HG03460 (cell line): ENCODE results near the gene NKAIN2.

Experiments used
- ATAC-seq: cut with Tn5 transposase; IDR thresholded peaks from one replicate; pipeline ENCODE4 v1.9.1; 2021; ENCODE audit not compliant: unreplicated experiment

The NKAIN2 gene

DNA sequence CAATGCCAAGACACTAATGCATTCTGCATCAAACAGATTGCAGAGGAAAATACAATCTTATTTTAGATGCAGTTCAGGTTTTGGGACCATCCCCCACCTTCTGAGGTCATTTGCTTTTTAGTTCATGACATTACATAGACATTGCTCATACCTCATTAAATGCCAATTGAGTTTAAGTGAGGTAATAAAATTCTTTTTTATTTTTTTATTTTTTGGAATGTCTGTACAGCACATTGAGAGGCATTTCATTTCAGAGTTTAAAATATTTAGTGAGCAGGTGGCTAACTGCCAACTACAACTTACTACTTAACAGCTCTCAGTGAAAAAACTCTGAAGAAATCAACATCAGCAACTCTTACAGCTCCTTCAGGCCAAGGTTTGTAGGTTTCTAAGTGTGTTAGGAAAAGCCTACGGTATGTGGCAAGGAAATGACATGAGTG lies 676.3 kb downstream of the NKAIN2 start:
- ATAC-seq = no peak

DNA sequence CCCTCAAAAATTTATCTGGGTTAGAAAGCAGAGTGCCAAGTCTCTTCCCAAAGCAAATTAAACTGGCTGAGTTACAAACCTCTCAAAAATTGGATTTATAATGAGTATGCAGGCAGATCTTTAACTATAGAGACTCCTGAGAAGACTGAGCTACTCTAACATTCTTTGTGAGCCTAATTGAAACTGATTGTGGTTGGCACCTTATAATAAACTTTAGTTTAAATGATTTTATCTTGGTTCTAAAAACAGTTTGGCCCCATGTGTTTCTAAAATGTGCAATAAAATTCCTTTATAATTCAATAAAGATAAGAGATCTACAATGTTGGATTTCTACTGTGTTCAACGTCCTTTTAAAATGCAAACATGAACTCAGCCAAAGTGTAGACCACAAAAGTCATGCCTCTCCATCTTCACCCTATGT lies 678.4 kb downstream of the NKAIN2 start:
- no peak for ATAC-seq

DNA sequence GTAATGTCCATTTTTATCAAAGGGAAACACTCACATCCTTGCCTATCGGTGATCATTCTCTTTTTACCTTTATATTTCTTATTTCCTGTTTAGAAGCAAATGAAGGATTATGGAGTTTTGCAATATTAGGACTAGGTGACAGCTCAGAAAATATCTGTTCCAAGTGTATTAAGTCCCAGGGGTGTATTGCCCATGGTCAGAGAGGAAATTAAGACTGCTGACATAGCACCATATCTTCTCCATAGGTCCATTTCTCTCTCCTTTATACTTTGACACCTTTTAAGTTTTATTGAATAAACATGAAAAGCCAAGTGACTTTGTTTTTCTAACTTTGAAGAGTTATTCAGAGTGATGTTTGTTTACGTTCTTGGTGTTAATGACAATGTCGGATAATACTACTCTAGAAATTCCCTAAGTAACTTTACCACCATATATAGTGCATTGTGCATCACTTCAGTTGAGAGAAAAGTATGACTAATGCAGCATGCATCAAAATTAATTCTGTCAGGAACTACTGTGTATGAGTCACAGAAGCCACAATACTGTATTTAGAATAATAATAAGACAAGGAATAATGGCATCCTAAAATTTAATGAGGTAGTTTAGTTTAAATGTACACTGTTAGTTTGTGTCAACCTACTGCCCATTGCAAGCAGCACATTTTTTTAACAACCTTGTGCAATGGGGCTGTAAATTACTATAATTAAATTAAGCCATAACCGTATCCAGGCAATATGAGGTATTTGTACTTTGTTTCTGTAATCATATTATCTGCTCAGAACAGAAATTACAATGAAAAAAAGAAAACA lies 684.2 kb downstream of the NKAIN2 start:
- no peak for ATAC-seq

DNA sequence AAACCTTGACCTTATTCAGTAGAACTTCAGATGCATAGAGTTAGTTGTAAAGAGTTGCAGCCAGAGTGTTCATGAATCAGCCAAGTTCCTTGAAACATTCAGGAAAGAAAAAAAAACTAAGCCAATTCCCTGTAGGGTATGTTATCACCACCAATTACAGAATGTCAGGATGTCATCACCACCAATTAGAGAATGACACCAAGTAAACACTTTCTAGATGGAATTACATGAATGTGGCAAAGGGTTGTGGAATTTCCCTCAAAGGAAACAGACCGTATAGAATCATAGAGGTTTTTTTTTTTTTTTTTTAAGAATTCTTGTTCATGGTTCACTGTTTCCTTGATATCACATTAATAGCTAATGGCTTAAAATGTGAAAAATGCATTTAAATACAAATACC lies 686.5 kb downstream of the NKAIN2 start:
- ATAC-seq = no peak

DNA sequence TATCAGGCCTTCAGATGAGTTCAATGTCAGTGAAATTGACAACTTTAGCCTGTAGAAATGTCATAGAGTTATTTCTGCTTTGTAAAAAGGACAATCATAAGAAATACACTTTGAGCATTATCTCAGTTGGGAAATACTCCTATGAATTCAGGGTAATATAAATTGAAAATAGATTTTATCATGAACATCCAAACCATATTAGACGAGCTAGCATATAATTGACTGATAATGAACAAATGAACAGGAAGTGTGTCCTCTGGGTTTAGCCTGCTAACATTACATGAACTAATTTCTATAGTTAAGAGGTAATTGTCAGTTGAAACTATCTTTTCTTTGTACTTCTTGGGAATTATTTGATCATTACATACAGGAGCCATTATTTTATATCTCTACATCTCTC lies 689.6 kb downstream of the NKAIN2 start:
- no peak for ATAC-seq

DNA sequence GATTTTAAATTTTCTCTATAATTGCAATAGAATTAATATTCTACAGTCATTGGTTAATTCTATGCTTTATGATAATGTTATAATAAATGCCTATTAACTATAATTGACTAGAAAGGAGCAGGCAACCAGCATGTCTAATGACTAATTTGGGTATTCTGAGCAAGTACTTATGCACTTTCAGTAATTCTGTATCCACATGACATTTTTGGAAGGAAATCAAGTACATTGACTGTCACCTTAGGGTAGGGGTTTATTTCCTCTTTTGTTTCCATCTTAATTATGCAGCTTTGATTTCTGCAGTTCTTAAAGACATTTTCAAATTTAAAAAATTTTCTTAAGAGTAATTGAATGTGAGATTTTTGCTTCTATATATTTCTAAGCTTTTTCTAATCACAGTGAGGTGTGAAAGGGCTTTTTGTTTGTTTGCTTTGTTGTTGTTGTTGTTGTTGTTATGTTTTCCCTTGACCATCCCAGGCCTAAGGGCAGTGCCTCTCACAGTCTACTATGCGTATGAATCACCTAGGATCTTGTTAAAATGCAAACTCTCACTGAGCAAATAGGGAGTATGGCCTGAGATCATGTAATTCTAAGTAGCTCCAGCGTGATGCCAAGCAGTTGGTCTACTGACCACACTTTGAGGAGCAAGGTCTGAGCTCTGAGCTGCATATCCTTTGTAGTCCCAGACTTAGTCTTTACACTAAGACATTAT lies 691.4 kb downstream of the NKAIN2 start:
- ATAC-seq = no peak

DNA sequence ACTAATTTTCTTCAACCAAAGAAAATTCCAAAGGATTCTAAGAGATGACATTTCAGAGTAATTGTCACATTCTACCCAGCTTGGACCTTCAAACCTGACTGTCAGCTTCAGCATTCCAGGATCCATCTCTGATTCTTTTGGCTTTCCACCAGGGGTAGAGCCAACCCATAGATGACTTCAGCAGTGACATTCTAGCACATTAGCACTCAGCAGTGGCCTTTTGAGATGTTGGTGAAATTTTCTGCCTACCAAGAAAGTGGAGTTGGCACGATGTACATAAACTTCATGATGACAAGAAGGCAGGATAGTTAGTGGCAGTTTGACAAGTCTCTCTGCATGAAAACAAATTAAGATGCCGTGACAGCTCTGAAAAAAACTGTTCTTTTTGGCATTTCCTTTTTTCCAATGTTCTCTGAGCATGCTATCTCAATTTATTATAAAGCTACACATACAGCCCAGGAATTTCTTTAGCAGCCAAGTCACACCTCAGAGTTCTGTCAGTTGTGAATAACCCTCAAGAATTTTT lies 692.1 kb downstream of the NKAIN2 start:
- no peak for ATAC-seq

DNA sequence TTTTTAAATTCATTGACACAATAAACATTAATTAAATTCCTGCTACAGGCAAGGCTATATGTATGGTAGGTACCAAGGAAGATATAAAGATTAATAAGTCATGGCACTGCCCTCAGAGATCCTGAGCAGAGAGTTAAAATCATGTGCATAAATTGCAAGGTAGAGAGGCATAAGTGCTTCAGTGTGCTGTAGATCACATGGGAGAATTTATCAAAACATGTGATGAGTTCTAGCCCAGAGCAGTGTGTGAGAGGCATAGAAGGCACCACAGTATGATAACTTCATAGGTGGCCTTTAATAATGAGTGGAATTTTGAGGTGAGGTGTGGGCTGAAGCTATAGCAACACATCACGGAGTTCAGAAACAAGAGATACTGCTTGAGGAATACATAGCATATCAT lies 692.7 kb downstream of the NKAIN2 start:
- no peak for ATAC-seq

DNA sequence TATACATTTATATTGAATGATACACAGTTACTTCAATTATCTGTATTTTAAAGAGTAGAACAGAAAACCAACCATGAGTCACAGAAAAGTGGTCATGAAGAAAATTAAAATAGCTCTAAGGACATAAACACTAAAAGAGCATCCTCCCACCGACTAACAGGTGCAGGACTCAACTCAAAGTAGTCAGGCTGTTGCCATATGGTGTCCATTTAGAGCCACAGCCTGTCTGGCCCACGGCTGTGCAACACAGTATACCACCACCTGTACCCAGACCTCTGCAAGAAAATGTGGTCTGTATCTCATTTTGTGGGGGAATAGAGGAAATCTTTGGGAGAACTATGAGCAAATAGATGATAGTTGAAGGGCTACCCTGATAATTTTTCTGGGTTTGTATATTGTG lies 708.8 kb downstream of the NKAIN2 start:
- ATAC-seq = no peak

DNA sequence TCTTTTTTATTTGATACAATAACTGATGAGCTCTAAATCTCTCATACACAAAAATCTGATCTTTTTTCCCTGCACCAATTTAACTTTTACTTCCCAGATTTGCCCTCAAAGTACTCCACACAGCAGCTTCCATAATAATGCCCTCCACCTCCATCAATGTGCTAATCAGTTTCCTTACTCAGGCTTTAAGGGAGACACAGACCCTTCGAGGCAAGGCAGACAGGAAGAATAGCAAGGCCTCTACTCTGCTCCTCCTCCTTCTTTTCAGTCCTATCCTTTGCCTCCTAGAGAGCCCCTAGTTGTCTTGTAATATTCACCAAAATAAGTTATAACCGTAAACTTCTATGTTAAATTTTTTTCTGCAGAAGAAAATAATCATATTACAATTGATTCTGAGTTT lies 713.7 kb downstream of the NKAIN2 start:
- no peak for ATAC-seq

DNA sequence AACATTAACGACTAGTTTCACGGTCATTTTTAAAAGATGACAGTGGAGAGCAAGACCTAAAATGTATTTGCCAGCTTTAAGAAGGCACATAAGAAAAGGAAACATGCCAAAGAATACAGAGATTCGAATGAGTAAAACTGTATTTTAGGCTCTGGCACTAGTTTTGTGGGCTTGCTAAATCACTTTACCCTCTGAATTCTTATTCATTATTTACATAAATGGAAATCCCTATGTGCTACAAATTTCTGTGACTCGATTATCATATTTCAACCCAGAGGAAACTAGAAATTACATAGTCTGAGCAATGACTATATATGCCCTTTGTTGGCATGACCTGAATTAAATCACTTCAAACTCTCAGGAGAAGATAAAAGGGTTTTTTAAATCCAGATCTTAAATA lies 716.8 kb downstream of the NKAIN2 start:
- no peak for ATAC-seq

DNA sequence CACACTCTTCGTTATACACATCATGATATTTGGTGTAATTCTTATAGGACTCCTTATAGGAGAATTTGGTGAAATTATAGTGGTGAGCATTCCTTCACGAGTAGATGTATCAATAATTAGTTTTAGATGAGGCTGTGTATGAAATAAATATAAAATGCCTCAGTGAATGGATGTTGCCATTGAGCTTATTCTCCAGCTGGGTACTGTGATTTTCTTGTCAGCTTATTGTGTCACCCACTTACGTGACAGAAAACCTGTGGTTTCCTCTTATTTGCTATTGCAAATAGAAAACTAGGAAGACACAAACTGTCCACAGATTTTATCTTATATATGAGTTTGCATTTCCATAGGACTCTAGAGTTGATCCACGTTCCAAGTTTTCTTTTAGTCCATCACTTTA lies 718.7 kb downstream of the NKAIN2 start:
- ATAC-seq = no peak

DNA sequence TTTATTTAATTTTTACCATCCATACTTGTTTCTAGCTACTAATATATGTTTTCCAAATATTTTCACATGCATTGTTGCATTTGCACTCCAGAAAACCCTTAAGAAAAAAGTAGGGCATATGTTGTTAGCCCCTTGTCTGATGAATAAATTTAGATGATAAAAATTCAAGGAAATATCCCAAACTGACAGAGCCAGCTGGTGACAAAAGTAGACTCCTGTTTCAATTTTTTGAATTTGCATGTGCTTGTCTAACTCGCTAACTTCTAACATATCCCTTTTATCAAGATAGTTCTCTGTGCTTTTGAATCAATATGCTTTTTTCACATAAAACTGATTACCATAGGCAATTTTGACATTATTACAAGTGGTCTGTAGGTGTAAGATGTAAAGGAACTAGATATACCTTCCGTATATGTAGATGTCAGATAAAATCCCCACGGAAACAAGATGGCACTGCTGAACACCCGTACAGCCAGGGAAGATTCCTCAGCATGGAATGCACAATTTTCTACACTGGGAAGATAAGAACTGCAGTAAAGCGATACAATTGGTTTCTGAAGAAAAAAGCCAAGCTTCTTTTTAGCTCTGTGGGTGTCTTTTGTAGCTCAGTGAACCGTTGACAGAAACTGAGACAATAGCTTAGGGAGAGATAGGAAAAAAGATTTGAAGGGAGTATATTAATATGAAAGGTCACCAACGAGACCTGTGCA lies 721.0 kb downstream of the NKAIN2 start:
- no peak for ATAC-seq

DNA sequence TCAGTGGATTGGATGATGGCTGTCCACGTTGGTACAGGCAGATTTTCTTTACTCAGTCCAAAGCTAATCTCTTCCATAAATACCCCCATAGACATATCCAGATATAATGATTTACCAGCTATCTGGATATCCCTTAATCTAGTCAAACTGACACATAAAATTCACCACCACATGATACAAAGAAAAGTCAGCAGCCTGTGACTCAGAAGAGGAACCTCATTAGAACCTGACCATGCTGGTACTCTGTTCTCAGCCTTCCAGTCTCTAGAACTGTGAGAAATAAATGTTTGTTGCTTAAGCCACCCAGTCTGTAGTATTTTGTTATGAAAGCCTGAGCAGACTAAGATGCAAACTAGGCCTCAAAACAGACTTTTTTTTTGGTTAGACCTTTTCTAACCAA lies 727.3 kb downstream of the NKAIN2 start:
- ATAC-seq = no peak

DNA sequence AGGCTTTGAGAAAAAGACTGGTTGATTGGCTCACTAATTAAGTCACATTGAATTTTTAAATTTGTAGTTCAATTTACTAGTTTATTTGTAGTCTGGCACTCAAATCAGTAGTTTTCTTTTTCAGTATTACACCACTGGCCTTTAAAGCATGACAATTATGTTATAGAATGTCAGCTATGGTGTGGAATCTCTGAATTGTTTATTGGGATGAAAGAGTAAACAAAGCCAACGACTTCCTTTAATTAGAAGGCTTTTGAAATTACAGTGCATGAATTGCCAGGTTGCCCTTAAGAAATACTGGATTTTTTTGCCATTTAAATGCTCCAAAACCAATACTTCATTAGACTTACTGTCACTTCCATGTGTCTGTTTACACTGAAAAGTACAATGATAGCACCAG lies 731.6 kb downstream of the NKAIN2 start:
- no peak for ATAC-seq

DNA sequence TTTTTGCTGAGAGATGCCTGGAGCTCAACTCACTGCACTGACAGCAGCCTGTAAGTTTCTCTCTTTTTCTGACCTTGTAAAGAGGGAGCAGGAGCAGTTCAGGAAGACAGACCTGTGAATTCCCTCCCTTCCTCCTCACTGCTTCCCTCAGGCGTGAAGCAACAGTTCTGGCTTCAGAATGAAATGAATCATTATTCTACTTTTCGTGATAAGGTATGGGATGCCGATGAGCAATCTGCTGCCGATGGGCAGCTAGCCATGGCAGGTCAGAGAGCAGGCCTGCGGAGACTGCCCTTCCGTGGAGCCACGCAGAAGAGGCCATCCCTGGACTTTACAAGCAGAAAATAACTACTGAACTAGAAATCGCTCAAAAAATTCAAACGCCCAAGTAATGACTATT lies 732.1 kb downstream of the NKAIN2 start:
- ATAC-seq = no peak

DNA sequence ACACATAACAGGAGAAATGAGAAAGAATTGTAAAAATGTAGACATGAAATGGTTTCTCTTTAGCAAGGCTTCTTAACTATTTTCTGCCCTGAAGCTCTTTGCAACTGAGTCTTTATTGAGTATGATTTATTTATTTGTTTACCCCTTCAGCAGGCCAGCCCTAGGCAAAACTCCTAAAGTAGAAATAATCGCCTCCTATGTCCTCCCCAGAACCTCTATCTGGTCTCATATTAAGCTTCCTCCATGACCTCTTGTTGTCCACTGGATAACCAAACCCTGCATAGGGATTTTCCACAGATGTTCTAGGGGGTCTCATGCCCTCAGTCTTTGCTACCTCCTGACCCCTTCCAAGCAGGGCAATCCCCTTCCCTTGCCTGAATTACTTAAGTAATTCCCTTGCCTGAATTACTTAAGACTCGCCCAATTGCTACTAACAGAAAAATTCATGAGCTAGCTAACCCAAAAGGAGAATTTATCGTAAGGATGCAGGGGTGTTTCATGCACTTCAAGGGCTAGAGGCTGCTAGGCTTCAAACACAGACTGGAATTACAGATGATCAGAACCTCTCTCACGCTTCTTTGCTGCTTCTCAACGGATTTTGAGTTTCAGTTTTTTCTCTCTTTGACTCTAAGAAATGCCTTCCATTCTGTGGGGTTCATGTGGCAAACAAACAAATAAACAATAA lies 732.6 kb downstream of the NKAIN2 start:
- ATAC-seq = no peak

DNA sequence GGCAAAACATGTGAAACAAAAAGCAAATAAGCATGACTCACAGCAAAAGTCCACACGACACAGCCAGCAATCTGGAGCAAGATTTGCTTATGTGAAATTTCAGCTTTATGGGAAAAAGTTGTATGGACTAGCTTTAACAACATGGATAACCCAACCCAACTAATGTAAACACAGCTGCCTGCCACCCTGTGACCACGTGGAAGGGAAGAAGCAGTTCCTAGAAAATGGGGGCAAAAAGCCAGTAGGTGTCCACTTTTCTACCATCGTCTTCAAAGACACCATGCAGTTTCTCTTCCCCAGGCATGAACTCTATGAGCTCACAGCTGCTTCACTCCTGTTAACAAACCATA lies 733.2 kb downstream of the NKAIN2 start:
- ATAC-seq = no peak

DNA sequence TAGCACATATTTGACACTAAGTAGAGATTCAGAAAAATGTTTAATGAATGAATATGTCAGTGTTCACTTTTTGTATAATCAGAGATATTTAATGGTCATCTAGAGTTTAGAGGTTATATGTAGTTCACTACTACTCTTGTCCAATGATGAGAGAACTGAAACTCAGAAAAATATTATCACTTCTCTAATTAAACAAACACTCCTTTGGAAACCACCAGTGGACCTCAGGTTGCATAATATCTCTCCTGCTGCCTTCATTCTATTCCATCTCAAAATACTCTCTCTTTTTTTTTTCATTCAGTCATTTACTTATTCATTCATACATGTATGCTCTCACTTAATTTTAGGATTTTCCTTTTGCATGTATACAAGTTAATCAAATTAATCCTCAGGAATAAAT lies 735.4 kb downstream of the NKAIN2 start:
- ATAC-seq = no peak

DNA sequence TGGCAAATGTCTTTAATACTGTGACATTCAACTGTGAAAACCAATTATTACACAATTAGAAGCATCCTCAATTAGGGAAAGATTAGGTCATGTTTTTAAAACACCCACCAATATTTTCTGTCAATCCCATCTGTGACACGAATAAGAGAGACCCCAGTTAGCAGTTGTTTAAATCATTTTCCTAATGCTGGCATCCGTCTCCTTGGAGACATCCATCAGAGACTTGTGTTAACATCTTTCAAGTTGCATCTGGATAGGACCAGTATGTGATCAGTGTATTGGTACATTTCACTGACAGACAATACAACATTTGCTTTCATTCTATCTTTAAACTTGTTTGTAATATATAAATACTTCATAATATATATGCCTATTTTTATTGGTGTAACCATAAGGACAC lies 737.9 kb downstream of the NKAIN2 start:
- no peak for ATAC-seq

DNA sequence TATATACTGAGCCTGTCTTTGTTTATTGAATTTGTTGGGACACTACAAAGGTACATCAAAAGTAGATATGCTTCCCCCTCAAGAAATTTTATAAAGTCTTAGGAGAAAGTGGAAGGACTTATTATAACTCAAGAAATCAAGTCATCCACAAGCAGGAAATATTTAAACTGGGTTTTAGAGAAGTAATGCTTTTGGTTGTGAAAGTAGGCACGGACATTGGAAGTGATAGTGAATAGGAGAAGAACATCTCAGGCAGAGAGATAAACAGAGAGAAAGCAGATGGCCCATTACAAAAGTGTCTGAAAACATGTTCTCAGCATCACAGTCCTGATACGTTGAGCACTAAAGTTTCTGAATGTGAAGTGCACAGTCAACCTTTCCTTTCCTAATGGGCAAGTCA lies 742.9 kb downstream of the NKAIN2 start:
- ATAC-seq = no peak
